Breast epithelium (tissue), 4 donors: ENCODE results near the gene C2orf15. TPM values are rescaled to one million over a fixed set of nuclear protein-coding genes. Genes with fewer than 3 reads are reported as not detected.
A peak's percentile ranks its signal among the peaks of the same experiment; 100 is the strongest.

ENCODE experiments used
- DNase-seq, 2 donors: peaks; one replicate each; pipeline ENCODE4 v3.0.0-alpha.2; 2019; ENCODE audit warnings: low spot score in 2 of 2
- H3K27ac ChIP-seq, 2 donors: fragments of 200-600 bp; sonication (generic) in 1 of 2; one replicate each; pipeline ENCODE4 v1.5.1; 2016 to 2019; ENCODE audit warnings: mild to moderate bottlenecking in 1 of 2
- H3K27me3 ChIP-seq, 2 donors: fragments of 200-600 bp; sonication (generic) in 1 of 2; one replicate each; pipeline versions ENCODE4 v1.5.1 to v1.6.0; 2017 to 2019; ENCODE audit warnings: control low read depth in 1 of 2, mild to moderate bottlenecking in 1 of 2
- H3K36me3 ChIP-seq: fragments of 200-600 bp; one replicate; pipeline ENCODE4 v1.5.1; 2019
- H3K4me1 ChIP-seq, 2 donors: fragments of 200-600 bp; sonication (generic); one replicate each; pipeline ENCODE4 v1.5.1; 2016 to 2019; ENCODE audit warnings: control low read depth in 1 of 2
- H3K4me3 ChIP-seq, 3 donors: fragments of 200-600 bp; sonication (generic); 1 replicate in 2 of 3; 2 replicates in 1 of 3; pipeline ENCODE4 v1.5.1; 2016 to 2019; ENCODE audit warnings: mild to moderate bottlenecking in 3 of 3, moderate library complexity in 2 of 3
- H3K9me3 ChIP-seq, 2 donors: fragments of 200-600 bp; sonication (generic) in 1 of 2; one replicate each; pipeline ENCODE4 v1.5.1; 2016 to 2019; ENCODE audit warnings: control low read depth in 1 of 2
- POLR2A ChIP-seq: fragments of 450-650 bp; IDR thresholded peaks from one replicate; pipeline ENCODE4 v1.6.1; 2016; ENCODE audit warnings: antibody characterized with exemption, mild to moderate bottlenecking, moderate library complexity
- POLR2AphosphoS5 ChIP-seq, 3 donors: sonication (generic); formaldehyde crosslinking; IDR thresholded peaks; one replicate each; pipeline ENCODE4 v1.6.1; 2017; ENCODE audit warnings: antibody characterized with exemption in 3 of 3
- intact Hi-C: fragments of 100-400 bp; cut with DNase I; formaldehyde crosslinking; loops from one replicate; pipeline ENCODE4 v1.15.1; 2023; ENCODE audit warnings: low total_unique reads
- total RNA-seq, 3 donors: library from RNA; depleted of rRNA; stranded (reverse); fragments of >200 nt; gene quantifications; one replicate each; pipeline ENCODE4 v1.1.0, GENCODE V29; 2016
- TF ChIP-seq, protein P1 (sequence below), 3 donors: fragments of 450-650 bp; IDR thresholded peaks; one replicate each; pipeline ENCODE4 v1.5.1; 2016 to 2017; ENCODE audit warnings: antibody characterized with exemption in 3 of 3, mild to moderate bottlenecking in 3 of 3, moderate library complexity in 3 of 3

C2orf15 gene
- total RNA-seq, 3 donors from 2014 or later: 1.6 to 4.8 (median 2.6) TPM

DNA sequence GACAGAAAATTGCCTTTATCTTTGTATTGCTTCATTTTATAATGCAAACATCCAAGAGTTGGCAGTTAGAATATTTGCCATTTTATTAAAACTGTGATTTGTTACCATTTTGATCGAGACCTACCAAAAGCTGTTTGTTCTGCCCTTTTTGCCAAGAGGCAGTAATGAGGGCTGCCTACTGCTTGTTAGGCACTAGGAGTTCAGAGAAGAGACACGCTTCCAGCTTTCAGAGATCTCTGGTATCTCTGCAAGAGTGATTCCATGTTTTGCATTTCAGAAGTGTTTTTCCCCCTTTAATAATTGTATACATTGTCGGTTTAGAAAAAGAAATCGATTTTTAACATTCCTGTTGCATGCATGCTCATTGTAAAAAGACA is 40.1 kb downstream of the C2orf15 start:
- Histone ChIP-seq H3K4me1 (peaks cover 0 to 6% of the 10 kb centered on the region in 2 donors), H3K4me3 (peak overlapping the region; percentile 73 to 84 (median 75)), H3K36me3 (no peaks in the 10 kb centered on the region), H3K27me3 (no peaks in the 10 kb centered on the region), H3K27ac (peak overlapping the region in 1 of 2 donors; percentile 66), H3K9me3 (no peaks in the 10 kb centered on the region)
- intact Hi-C loops: no loop called here
- TF ChIP-seq, protein P1, sequence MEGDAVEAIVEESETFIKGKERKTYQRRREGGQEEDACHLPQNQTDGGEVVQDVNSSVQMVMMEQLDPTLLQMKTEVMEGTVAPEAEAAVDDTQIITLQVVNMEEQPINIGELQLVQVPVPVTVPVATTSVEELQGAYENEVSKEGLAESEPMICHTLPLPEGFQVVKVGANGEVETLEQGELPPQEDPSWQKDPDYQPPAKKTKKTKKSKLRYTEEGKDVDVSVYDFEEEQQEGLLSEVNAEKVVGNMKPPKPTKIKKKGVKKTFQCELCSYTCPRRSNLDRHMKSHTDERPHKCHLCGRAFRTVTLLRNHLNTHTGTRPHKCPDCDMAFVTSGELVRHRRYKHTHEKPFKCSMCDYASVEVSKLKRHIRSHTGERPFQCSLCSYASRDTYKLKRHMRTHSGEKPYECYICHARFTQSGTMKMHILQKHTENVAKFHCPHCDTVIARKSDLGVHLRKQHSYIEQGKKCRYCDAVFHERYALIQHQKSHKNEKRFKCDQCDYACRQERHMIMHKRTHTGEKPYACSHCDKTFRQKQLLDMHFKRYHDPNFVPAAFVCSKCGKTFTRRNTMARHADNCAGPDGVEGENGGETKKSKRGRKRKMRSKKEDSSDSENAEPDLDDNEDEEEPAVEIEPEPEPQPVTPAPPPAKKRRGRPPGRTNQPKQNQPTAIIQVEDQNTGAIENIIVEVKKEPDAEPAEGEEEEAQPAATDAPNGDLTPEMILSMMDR (IDR thresholded peaks at IDR 0.05): no peak
- TF ChIP-seq POLR2AphosphoS5 (IDR thresholded peaks at IDR 0.05) (no peak), POLR2A (no peak)
- no peak for DNase-seq

DNA sequence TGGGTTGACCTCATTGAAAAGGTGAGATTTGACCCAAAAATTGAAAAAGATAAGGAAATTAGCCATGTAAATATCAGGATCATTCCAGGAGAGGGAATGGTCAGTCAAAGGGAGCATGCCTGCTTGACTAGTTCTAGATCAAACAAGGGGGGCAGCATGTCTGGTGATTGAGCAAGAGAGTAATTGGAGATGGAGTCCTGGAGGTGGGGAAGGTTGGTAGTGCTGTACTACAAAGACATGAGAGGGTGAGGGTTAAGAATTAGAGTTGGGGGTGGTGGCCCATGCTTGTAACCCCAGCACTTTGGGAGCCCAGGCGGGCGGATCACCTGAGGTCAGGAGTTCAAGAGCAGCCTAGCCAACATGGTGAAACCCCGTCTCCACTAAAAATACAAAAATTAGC is 41.5 kb downstream of the C2orf15 start:
- Histone ChIP-seq H3K27me3 (no peaks in the 10 kb centered on the region), H3K27ac (no peak overlapping the region), H3K9me3 (no peaks in the 10 kb centered on the region), H3K36me3 (no peaks in the 10 kb centered on the region), H3K4me1 (peaks cover 0 to 6% of the 10 kb centered on the region in 2 donors), H3K4me3 (no peak overlapping the region)
- no peak for DNase-seq
- intact Hi-C loops: no loop called here
- no peak for TF ChIP-seq POLR2AphosphoS5 (IDR thresholded peaks at IDR 0.05)
- TF ChIP-seq, protein P1 (IDR thresholded peaks at IDR 0.05): no peak
- TF ChIP-seq POLR2A: no peak

DNA sequence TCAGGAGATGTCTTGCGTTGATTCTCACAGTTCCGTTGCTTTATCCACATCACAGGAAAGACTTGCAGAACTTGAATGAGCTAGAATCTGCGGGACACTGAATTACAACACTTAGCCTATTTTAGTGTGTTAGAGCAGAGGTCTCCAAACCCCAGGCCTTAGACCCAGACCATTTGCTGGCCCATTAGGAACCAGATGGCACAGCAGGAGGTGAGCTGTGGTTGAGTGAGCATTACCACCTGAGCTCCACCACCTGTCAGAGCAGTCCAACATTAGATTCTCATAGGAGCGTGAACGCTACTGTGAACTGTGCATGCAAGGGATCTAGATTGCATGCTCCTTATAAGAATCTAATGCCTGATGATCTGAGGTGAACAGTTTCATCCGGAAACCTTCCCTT is 43.3 kb downstream of the C2orf15 start:
- H3K36me3 ChIP-seq: no peaks in the 10 kb centered on the region
- H3K27ac ChIP-seq: no peak overlapping the region
- intact Hi-C loops: no loop called here
- no peaks in the 10 kb centered on the region for H3K4me1 ChIP-seq
- H3K27me3 ChIP-seq: no peaks in the 10 kb centered on the region
- H3K9me3 ChIP-seq: no peaks in the 10 kb centered on the region
- no peak for DNase-seq
- TF ChIP-seq POLR2AphosphoS5 (IDR thresholded peaks at IDR 0.05): no peak
- TF ChIP-seq, protein P1 (IDR thresholded peaks at IDR 0.05): no peak
- no peak for TF ChIP-seq POLR2A
- H3K4me3 ChIP-seq: no peak overlapping the region

DNA sequence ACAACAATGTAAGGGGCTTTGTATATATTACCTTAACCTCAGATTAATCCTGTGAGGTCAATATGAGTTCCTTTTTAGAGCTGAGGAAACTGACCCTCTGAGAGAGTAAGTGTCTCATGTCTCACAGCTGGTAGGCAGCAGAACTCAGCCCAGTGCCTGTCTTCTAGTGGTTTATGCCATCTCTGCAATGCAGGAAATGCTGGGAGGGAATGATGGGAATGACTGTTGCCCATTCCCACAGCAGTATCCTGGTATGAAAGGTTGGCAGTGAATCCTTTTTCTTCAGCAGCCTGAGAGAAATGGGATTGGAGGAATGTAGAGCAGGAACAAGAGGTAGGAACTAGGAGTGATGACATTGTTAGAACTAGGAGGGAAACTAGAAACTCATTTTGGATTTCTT is 45.5 kb downstream of the C2orf15 start:
- no peaks in the 10 kb centered on the region for H3K36me3 ChIP-seq
- no peak overlapping the region for H3K4me3 ChIP-seq
- no peak overlapping the region for H3K27ac ChIP-seq
- no peak for DNase-seq
- H3K4me1 ChIP-seq: no peaks in the 10 kb centered on the region
- intact Hi-C loops: no loop called here
- no peaks in the 10 kb centered on the region for H3K27me3 ChIP-seq
- no peaks in the 10 kb centered on the region for H3K9me3 ChIP-seq
- no peak for TF ChIP-seq POLR2A
- TF ChIP-seq, protein P1 (IDR thresholded peaks at IDR 0.05): no peak
- TF ChIP-seq POLR2AphosphoS5 (IDR thresholded peaks at IDR 0.05): no peak

DNA sequence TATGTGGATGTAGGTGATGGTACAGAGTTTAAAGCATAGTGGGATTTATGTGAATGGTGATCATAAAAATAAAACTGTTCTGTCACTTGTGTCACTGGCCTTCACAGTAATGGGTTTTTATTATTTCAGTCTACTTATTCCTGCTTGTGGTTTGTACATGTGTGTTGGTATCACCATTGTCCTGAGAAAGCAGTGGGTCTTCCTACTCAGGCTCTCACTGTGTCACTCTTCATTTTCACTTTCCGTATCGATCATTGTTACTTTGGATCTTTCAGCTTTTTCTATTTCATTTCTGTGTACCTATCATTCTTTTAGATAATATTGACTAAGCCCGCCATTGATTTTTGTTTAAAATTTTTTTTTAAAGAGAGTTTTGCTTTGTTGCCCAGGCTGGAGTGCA is 46.9 kb downstream of the C2orf15 start:
- Histone ChIP-seq H3K36me3 (no peaks in the 10 kb centered on the region), H3K27ac (no peak overlapping the region), H3K4me3 (no peak overlapping the region), H3K27me3 (no peaks in the 10 kb centered on the region), H3K4me1 (no peaks in the 10 kb centered on the region), H3K9me3 (no peaks in the 10 kb centered on the region)
- intact Hi-C loops: no loop called here
- no peak for TF ChIP-seq POLR2AphosphoS5 (IDR thresholded peaks at IDR 0.05)
- no peak for TF ChIP-seq POLR2A
- TF ChIP-seq, protein P1 (IDR thresholded peaks at IDR 0.05): no peak
- no peak for DNase-seq
